GM21529 (cell line): ENCODE results near the gene TRAM2.

Source experiments
- ATAC-seq: cut with Tn5 transposase; IDR thresholded peaks from one replicate; pipeline ENCODE4 v1.9.1; 2021; ENCODE audit not compliant: unreplicated experiment

TRAM2 gene

DNA sequence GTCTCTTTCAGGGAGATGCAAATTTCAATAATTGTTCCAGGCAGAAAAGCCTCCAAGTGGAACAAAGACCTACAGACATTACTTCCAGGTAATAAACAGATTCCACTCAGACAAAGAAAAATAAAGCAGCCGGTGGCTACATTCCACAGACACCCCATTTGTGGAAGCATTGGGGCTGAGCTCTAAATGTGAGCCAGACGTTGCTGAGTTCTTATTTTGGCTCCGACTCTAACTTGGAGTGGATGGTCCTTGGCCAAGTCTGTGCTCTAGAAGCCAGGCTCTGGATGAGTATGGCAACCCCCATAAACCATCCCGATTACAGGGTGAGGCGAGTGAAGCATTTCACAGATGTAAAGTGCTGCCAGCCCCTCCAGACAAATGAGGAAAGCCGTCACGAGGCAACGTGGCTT lies 6.6 kb downstream of the TRAM2 start:
- no peak for ATAC-seq

DNA sequence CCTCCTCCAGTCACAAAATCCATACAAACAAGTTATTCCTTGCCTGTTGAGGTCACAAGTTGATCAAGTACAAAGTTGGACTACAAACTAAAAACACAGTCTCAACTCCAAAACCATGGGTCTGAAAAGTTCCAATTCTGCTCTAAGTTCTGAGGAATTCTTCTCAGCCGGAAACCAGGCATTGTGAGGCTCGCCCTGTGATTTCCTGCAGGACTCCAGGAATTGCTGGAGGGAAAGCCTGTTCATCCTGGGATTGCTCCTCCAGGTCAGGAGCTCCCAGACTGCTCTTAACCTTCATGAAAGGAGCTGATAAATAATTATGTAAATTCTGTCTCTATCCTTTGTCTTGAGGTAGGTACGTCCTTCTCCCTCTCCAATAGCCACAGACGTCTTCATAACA lies 8.5 kb downstream of the TRAM2 start:
- no peak for ATAC-seq

DNA sequence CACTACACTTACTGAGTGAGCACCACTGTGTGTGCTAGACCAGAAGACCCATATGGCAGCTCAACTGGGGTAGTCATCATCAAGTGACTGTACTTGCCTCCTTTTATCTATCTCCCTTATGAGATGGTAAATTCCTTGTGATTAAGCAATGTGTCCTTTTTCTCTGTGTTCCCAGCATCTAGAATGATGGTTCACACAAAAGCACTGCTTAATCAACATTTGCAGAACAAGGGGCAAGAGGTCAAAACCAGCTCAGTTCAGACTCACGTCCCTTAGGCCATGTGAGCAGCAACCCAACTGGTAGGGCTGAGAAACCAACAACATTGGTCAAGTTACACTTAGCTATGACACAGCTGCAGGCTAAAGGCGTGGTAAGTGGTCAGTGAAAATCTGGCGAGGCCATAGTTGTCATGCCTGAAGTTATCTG lies 10.0 kb downstream of the TRAM2 start:
- no peak for ATAC-seq

DNA sequence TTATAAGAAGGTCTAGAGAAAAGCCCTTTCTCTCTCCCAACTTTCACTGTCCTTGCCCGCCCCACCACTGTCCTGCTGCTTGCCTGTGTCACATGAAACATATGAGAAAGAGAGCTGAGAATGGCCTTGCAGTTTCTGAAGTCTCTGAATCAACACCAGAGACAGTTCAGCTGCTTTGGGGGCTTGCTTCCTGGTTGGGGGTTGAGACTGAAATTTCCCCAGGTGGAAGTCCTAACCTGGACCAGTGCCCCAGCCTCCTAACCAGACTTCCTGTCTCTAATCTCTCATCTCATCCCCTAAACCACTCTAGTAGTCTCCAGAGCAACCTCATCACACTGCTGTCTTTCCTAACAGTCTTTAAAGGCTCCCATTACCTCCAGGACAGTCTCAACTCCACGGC lies 10.7 kb downstream of the TRAM2 start:
- ATAC-seq, result peak; percentile 80

DNA sequence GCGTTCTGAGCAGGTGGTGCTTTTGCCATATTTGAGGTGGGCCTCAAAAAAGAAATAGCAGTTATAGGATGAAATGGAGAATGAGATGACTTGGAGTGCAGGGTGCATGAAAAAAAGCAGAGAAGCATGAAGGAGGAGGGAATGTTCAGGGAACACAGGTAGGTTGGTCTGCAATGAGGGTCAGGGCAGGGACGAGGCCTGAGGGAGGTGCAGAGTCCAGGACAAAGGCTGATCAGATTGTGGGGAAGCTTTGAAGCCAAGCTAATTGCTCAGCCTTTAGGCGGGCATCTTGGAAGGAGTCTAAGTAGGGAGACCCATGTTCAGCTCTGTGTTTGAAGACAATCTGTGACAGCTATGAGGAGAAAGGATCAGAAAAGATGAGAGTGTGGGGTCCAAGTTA lies 12.0 kb downstream of the TRAM2 start:
- no peak for ATAC-seq

DNA sequence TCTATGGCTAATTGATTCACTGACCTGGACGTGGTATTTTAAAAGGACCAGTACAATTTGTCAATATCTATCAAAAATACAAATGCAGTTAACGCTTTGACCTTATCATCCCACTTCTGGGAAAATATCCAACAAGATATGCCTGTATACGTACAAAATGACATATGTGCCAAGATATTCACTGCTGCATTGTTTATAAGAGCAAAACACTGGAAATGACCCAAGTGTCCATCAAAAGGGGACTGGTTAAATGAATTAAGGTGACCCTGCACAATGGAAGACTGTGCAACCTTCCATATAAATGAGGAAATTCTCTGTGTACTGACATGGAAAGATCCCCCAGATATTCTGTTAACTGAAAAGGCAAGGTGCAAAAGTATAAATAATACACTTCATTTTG lies 13.9 kb downstream of the TRAM2 start:
- no peak for ATAC-seq

DNA sequence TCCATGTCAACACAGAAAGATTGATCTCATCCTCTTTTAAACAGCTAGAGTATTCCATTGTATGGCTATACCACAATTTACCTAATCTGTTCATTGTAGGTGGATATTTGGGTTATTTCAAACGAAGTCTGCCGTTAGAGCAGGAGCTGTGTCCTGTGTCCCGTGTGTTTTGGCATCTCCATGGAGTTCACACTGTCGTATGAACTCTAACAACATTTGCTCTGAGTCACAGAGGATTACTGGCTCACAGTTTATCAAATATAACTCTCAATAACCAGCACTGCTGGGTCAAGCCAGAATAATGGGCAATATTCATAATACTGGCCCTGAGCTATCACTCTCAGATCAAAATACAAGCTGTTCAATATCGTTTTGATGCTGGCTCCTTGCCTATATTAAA lies 16.4 kb downstream of the TRAM2 start:
- no peak for ATAC-seq

DNA sequence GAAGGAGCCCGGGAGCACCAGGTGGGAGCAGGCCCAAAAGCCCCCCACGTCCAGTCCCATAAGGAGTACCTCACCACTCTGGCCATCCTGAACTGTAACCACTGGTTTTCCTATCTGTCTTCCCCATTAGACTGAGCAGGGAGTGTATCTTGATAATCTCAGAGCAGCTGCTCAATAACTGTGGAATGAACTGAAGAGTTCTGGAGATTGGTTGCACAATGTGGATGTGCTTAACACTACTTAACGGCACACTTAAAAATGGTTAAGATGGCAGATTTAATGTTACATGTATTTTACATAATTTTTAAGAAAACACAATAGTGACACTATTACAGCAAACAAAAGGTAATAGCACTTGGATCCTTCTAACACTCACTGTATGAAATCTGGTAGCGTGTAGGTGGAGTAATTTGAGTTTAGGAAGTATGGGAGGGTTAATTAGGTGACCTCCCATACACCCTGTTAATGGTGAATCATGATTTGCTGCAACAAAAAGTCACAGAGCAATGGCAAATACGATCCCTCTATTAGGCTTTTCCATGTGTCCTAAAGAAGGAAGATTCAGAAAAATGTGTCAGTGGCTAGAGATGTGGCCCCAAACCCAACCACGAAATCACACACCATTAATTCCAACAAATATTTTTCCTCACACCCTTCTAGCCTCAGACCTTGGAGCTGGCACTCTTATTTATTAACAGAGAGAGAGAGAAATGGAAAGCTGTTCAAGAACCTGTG lies 18.4 kb downstream of the TRAM2 start:
- ATAC-seq, result no peak

DNA sequence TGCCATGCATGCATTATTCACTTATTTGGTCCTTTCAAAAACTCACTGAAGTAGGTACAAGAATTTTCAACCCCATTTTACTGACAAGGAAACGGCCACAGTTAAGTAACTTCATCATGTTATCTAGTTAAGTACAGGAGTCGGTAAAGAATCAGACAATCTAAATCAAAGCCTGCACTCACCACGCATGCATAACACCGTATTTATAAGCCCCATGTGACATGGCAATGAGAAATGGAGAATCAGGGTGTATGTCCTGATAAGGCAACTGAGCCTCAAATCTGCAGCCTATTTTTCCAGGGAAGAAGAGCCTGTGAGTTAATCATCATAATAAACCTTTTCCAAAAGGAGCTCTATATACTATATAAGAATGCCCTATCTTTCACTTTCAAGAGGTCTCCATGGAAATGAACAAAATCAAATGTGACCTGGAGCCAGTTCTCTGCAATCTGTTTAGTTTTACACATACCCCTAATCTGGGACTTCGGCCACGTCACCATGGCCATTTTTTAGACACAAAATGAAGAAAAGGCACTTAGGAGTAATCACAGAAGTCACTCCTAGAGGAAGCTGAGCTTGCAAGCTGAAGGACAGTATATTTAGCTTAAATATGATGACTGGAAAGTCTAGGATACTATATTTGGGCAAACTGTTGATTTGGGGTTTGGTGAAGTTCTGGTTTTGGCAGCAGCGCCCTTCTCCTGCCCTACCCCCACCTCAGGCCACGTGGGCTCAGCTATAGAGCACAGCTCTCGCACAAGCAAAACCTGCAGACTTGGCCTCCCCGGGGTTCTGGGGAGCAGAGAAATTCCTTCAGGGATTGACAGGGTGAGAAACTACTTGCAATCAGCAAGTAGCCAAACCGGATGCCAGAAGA lies 19.2 kb downstream of the TRAM2 start:
- no peak for ATAC-seq

DNA sequence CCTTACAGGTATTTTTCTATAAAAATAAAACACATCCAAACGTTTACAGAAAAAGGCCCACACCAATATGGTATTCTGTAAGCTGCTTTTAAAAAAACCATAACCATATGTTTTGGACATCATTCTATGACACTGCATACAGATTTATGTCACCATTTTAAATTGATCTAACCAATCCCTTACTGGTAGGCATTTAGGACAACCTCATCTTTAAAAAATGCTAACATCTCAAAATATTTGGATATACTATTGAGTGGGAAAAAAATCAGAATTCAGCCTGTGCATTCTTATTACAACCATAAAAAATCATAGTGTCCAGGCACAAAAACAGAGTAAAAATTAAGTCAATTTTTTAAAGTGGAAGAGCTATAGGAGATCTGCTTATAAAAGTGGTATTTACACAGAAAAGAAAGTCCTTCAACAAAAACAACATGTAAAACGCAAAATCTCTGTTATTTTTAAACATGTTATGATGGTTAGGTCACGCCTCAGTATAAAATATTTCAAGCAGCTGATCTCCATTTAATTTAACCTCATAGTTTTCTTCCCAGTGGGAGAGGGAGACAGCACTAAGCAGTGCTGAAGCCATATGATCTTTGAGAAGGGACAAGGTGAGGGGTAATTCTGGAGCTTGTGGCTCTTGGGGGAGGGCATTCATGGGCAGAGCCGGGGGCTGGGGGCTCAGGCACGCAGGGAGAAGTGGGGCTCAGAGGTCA lies 21.2 kb downstream of the TRAM2 start:
- ATAC-seq, result no peak

DNA sequence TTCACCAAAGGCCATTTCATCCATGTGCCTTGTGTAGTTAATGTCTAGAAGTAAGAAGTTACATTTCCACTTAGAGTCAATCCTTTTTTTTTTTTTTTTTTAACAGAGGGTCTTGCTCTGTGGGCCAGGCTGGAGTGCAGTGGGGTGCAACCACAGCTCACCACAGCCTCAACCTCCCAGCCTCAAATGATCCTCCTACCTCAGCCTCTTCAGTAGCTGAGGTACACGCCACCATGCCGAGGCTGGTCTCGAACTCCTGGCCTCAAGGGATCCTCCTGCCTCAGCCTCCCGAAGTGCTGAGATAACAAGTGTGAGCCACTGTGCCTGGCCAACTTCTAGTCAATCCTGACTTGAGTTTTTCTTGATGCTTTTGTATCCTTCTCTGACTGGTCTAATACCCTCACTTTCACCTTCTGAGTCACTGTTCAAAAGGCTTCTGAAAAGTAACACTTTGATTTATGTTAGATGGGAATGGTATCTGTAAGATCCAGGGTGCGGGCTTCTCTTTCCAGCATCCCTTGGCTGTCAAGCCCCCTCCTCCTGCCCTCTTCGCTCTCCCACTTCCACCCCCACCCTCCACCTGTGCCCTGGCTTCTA lies 22.1 kb downstream of the TRAM2 start:
- ATAC-seq, result no peak

DNA sequence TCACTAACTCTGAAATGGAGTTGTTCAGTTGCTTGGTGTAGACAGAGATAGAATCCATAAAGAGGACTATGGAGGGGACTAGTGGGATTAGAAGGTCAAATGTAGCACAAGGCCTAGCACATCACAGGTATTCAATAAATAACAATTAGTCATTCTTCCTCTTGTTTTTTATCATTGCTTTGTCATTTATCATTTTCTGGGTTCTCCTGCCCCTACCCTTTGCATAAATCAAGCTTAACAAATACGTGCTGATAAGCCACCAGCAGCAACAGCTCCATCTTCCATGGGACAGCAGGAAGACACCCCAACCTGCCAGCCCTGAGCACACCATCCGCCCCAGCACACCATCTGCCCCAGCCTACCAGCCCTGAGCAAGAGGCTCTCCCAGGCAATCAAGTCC lies 23.1 kb downstream of the TRAM2 start:
- no peak for ATAC-seq

DNA sequence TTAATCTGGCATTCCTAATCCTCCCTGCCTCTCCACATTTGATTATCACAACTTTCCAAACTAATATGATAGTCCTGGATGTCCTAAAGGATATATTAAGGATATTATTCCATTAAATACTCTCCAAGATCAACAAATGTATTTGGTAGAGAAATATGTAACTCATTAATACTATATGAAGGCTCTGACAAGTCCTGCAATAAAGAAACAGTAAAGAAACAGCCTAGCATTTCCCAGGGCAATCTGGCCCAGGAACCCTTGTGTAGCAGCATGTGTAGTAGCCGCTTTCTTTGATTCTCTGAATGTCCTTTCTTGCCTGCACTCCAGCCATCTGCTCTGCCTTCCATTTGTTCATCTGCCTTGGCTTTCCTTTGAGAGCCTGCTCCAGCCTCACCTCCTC lies 23.7 kb downstream of the TRAM2 start:
- no peak for ATAC-seq

DNA sequence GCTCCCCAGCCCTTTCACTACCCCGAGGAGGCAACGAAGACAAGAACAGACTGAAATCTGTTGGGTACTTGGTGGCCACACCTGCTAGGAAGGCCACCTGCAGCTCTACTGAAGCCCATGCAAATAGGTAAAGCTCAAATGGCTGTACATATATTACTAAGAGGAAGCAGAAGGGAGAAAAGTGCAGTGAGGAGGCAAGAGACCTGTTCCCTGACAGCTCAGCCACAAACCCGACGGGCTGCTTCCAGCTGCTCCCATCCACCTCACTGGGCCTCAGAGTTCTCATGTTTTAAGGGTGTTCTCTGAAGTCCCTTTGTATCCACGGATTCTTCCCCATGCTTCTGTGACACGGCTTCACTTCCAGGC lies 24.6 kb downstream of the TRAM2 start:
- peak; percentile 97 for ATAC-seq

DNA sequence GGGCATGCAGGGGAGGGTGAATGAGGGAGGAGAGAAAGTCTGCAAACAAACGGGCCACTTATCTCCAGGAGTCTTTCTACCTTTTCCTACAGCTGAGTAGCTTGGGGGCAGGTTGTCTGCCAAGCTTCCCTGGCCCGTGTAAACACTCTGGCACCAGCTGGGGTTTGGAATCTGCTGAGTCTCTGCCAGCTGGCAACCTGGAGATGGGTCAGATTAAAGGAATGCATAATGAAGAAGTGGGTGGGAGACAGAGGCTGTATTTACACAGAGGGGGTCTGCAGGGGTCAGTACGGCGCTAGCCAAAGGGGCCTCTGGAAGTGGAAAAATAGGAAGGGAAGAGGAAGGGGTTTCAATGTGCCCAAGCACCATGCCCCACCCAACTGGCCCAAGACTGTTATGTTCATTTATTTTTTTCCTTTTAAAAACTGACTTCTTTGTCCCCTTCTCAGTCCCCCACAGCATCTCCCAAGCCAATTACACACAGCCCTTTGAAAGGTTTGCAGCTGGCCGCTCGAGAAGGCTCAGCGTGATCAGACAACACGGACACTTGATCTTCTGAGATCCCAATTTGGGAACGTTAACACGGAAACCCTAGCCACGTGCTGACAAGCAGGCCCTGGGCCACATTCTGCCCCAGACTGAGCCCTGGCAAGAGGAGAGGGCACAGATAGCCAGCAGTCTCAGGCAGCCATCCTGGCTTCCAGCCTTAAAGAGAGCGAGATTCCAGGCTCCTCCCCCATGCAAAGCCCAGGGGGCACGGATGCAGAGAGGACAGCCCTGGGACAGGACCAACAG lies 25.2 kb downstream of the TRAM2 start:
- ATAC-seq, result no peak

DNA sequence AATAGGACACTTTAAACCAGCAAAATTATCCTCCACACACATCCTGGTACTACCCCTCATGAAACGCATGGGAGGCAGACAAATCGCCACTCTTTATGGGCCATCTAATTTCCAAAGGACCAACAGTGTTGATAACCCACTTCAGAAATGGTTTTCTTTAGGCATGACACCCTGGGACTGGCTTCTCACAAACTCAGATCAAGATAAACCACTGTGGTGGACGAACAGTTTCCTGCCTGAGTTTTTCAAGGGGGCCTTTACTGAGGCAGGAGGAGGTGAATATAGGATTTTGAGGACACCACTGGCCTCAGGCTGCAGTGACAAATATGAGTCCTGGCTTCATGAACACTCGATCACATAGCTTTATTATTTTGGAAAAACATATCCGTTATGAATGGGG lies 26.0 kb downstream of the TRAM2 start:
- no peak for ATAC-seq

DNA sequence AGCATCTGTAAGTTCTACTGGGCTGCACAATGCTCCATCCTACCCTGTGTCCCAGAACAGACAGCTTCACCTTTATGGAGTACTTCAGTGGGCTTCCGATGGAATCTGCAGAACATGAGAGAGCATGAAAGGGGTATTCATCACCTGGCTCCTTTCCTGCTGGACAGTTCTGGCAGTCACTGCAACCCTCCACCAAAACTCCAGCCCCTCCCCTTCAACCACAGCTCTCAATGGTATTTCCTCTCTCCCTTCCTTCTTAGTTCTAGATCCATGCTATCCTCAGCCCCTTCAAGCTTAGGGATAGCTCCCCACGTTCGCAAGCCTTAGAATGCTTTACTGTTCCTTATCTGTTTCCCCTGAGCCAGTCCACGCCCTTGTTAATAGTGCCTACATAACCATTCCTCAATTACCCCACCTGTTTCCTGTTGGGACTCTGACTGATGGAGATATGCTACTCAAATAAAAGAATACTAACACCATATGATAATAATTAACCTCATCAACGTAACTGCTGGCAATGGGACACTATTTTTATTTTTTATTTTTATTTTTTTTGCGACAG lies 26.8 kb downstream of the TRAM2 start:
- ATAC-seq, result no peak

DNA sequence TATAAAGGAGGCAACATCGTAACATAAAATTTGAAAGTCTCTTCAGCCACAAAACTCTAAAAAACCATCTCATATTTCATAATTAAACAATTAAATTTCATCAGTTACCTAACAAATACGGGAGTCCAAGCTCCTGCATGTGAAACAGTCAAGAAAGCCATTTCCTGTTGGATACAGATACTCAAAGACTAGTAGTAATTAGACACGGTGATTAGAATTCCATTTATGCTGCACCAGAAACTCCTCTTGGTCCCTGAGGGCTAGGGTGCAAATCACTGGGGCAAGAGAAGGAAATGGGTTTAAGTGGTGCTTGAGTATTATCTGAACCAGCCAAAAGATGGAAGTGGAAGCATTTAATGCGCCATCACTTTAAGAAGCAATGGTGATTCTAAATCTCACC lies 27.4 kb downstream of the TRAM2 start:
- no peak for ATAC-seq

DNA sequence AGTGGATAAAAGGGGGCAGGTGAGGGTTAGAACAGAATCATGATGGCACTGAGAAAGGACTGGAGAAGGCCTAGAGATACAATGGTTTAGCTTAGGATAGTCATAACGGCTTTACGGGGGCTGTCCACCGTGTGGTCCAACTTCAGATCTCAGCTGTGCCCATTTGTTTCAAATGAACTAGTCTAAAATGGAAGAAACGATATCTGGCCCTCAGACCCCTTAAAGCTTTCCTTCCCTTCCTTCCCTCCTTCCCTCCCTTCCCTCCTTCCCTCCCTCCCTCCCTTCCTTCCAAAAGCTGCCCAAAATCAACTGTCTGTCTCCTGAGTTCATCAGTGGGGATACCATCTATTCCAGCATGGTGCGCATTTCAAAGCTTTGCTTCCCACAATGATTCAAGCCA lies 27.9 kb downstream of the TRAM2 start:
- ATAC-seq, result no peak

DNA sequence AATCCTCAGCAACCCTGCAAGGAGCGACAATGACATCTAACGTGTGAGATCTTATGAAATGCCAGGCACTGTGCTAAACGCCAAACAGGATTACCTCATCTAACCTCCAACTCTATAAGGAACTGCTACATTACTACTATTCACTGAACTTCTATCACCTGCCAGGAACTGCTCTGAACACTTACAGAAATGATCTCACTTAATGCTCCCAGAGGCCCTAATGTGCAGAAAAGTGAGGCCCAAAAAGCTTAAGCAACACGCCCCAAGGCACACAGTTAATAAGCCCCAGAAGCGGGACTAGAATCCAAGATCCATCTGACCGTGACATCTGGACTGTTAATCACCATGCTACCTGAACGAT lies 28.5 kb downstream of the TRAM2 start:
- no peak for ATAC-seq
